ENCODE measurements around the gene LDLRAP1. TPM values are rescaled to one million over a fixed set of nuclear protein-coding genes. Genes with fewer than 3 reads are reported as not detected.
A peak's percentile ranks its signal among the peaks of the same experiment; 100 is the strongest.

LDLRAP1 gene
- total and polyA plus RNA-seq, 9 of the 15 experiments (the other 6 are each of a cell fraction or from before 2014, with no cell fraction given) = 0.56 to 29.6 (median 16.2) TPM

GRCh38 chr1:25586181-25586588 is 42.8 kb downstream of the LDLRAP1 start:
- Histone ChIP-seq H2AFZ (ENCODE audit: low read depth, low read length) (no peak overlapping the region), H3K9me1 (ENCODE audit: control insufficient read depth, insufficient read depth, low read length) (no peaks in the 10 kb centered on the region), H3K4me1 (replicated peaks in 1 of 2; ENCODE audit: control insufficient read depth in 2 of 2, insufficient read depth in 2 of 2, low read length in 2 of 2) (peaks cover 0 to 14% of the 10 kb centered on the region in 2 experiments; a peak in 3 of 5 replicates), H3K4me3 (no peak overlapping the region), H3K9ac (ENCODE audit: insufficient read depth in 1 of 2, low read depth in 2 of 2, low read length in 2 of 2) (no peak overlapping the region), H3K9me3 (replicated peaks; ENCODE audit: control insufficient read depth, insufficient read depth, low read depth, low read length) (no peaks in the 10 kb centered on the region), H3K4me2 (ENCODE audit: insufficient read depth, low read length) (no peak overlapping the region), H3K27ac (ENCODE audit: extremely low read depth, low read depth, low read length) (no peak overlapping the region), H3K79me2 (ENCODE audit: control insufficient read depth, insufficient read depth, low read length) (no peaks in the 10 kb centered on the region), H3K36me3 (ENCODE audit: control insufficient read depth, insufficient read depth, low read length) (no peaks in the 10 kb centered on the region), H3K27me3 (ENCODE audit: control insufficient read depth in 2 of 2, insufficient read depth in 2 of 2, low read length in 2 of 2) (peaks cover 20 to 58% of the 10 kb centered on the region in 2 experiments; a peak in 4 of 5 replicates), H4K20me1 (replicated peaks; ENCODE audit: control insufficient read depth, insufficient read depth, low read length) (no peaks in the 10 kb centered on the region)
- FAIRE-seq (peak; percentile 61), ATAC-seq (peak; percentile 98), DNase-seq (ENCODE audit: extremely low read depth in 1 of 4, low spot score in 3 of 4) (peak; percentile 70 to 91 (median 77))
- 37% methylated on average over 16 of the region's 16 CpGs for WGBS (ENCODE audit: insufficient coverage, low coverage, missing lambda C conversion rate)
- in situ Hi-C loops (cut with MboI) = no loop called here
- intact Hi-C loops (cut with micrococcal nuclease) = no loop called here
- ChIA-PET POLR2A (interaction anchor here (0.7 to 1.3 kb wide), 2 partner anchors 20 to 39 kb away, joined by 3 to 4 read pairs; no protein-coding TSS in a partner anchor), CTCF (ENCODE audit: low intra/inter-chr PET ratio) (no interaction called here)
- BruUV-seq (replicated peaks) = no TSS peak
- TF ChIP-seq ZNF384 (IDR thresholded peaks at IDR 0.05; ENCODE audit: low read depth, low read length) (no peak), SRSF3 (IDR thresholded peaks at IDR 0.05; ENCODE audit: insufficient read depth, low read length) (no peak), SRSF9 (IDR thresholded peaks at IDR 0.05; ENCODE audit: borderline replicate concordance, low read depth, low read length) (no peak), CTBP1 (IDR thresholded peaks at IDR 0.05; ENCODE audit: borderline replicate concordance) (no peak), CBFA2T3 (IDR thresholded peaks at IDR 0.05) (peak; percentile 60), PCBP1 (IDR thresholded peaks at IDR 0.05; ENCODE audit: low read depth, low read length, poor library complexity, severe bottlenecking) (no peak), KDM1A (IDR thresholded peaks at IDR 0.05) (peak in 1 of 2 experiments; percentile 41; a peak in 1 of 4 replicates), SUPT5H (IDR thresholded peaks at IDR 0.05) (no peak), DPF2 (IDR thresholded peaks at IDR 0.05) (peak; percentile 25; the same call in 1 of the 2 replicates), ZNF511 (CRISPR knock-in tag; IDR thresholded peaks at IDR 0.05) (no peak), ZNF197 (CRISPR knock-in tag; IDR thresholded peaks at IDR 0.05; ENCODE audit: low read depth) (no peak), RCOR1 (IDR thresholded peaks at IDR 0.05; ENCODE audit: borderline replicate concordance in 1 of 2, low read depth in 2 of 2, low read length in 2 of 2) (peak in 1 of 2 experiments; percentile 36; a peak in 1 of 4 replicates), CHD2 (IDR thresholded peaks at IDR 0.05; ENCODE audit: low read depth, low read length) (no peak), ZNF830 (CRISPR knock-in tag; IDR thresholded peaks at IDR 0.05) (no peak), CEBPZ (IDR thresholded peaks at IDR 0.05; ENCODE audit: borderline replicate concordance, low read depth, low read length) (no peak), PTBP1 (IDR thresholded peaks at IDR 0.05; ENCODE audit: low read depth, low read length) (no peak), ZSCAN29 (IDR thresholded peaks at IDR 0.05) (no peak), GATAD2A (IDR thresholded peaks at IDR 0.05) (no peak)
- TF ChIP-seq, protein P1, sequence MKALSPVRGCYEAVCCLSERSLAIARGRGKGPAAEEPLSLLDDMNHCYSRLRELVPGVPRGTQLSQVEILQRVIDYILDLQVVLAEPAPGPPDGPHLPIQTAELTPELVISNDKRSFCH (CRISPR knock-in tag; IDR thresholded peaks at IDR 0.05) = no peak
- TF ChIP-seq, protein P1 (tag; IDR thresholded peaks at IDR 0.05) = no peak
- TF ChIP-seq, protein P2, sequence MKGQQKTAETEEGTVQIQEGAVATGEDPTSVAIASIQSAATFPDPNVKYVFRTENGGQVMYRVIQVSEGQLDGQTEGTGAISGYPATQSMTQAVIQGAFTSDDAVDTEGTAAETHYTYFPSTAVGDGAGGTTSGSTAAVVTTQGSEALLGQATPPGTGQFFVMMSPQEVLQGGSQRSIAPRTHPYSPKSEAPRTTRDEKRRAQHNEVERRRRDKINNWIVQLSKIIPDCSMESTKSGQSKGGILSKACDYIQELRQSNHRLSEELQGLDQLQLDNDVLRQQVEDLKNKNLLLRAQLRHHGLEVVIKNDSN (CRISPR knock-in tag; IDR thresholded peaks at IDR 0.05) = 0 out of 2 replicates have a peak, but pooled peaks have one; percentile 18

Data from K562 (cell line).